GM12878 (cell line): ENCODE results near the gene PPOX. TPM values are rescaled to one million over a fixed set of nuclear protein-coding genes. Genes with fewer than 3 reads are reported as not detected.

Source experiments
- ATAC-seq: fragments of 200-7000 bp; cut with Tn5 transposase; 3 replicates; pipeline ENCODE4 v1.9.1; 2020; ENCODE audit warnings: mild to moderate bottlenecking, moderate library complexity
- Bru-seq: library from RNA; stranded (reverse); fragments of 400-500 nt; gene quantifications from one replicate; lab custom pipeline; 2021; lab: Mats Ljungman, UMichigan
- BruChase-seq, 2 experiments: library from RNA; stranded (reverse); fragments of 400-500 nt; gene quantifications; one replicate each; lab custom pipeline; 2021; lab: Mats Ljungman, UMichigan
- BruUV-seq: library from RNA; stranded (reverse); fragments of 400-500 nt; replicated peaks from 2 replicates; lab custom pipeline; 2021; lab: Mats Ljungman, UMichigan
- CTCF ChIA-PET: fragments of 300-600 bp; sonication (Branson Sonifier 250); formaldehyde crosslinking; extraction: SDS; loops from one replicate; lab custom pipeline; 2021; ENCODE audit warnings: inconsistent platforms; lab: Yijun Ruan, JAX
- POLR2A ChIA-PET: fragments of 350-600 bp; formaldehyde crosslinking; extraction: SDS; loops from one replicate; lab custom pipeline; 2021; ENCODE audit warnings: inconsistent platforms; lab: Charles Lee
- RAD21 ChIA-PET: fragments of 300-600 bp; sonication (Branson Sonifier 250); formaldehyde crosslinking; loops from one replicate; lab custom pipeline; 2023; ENCODE audit warnings: antibody characterized with exemption; ENCODE audit not compliant: unreplicated experiment; lab: Charles Lee
- SMC1A ChIA-PET: fragments of 300-600 bp; sonication (Branson Sonifier 250); formaldehyde crosslinking; loops from one replicate; lab custom pipeline; 2023; ENCODE audit not compliant: unreplicated experiment, uncharacterized antibody; lab: Charles Lee
- DNase-seq: peaks from one replicate; pipeline ENCODE4 v3.0.0-alpha.2; 2011; ENCODE audit warnings: low read depth, low spot score
- FAIRE-seq: peaks from 3 replicates; lab custom pipeline; 2011; peaks lifted over from hg19 to GRCh38; lab: Jason Lieb, UNC
- H2AFZ ChIP-seq: 2 replicates; pipeline ENCODE4 v1.6.0; 2011; ENCODE audit warnings: low read depth, low read length, control low read depth; ENCODE audit not compliant: control insufficient read depth
- H3K27ac ChIP-seq: 2 replicates; pipeline ENCODE4 v1.5.1; 2011; ENCODE audit warnings: control low read depth; ENCODE audit not compliant: control insufficient read depth, insufficient read depth
- H3K27me3 ChIP-seq, 2 experiments: replicated peaks in 1 of 2; 2 replicates each; pipeline versions ENCODE4 v1.6.0 to v1.6.1; 2011; ENCODE audit warnings: low read length in 1 of 2; ENCODE audit not compliant: control insufficient read depth in 2 of 2, insufficient read depth in 2 of 2
- H3K36me3 ChIP-seq, 2 experiments: 2 replicates each; pipeline ENCODE4 v1.5.1; 2011; ENCODE audit warnings: low read length in 1 of 2; ENCODE audit not compliant: control insufficient read depth in 2 of 2, insufficient read depth in 2 of 2
- H3K4me1 ChIP-seq: 2 replicates; pipeline ENCODE4 v1.6.1; 2011; ENCODE audit warnings: mild to moderate bottlenecking, low read length, moderate library complexity, mixed read lengths; ENCODE audit not compliant: control insufficient read depth, insufficient read depth
- H3K4me2 ChIP-seq: 2 replicates; pipeline ENCODE4 v1.6.0; 2011; ENCODE audit warnings: control low read depth; ENCODE audit not compliant: control insufficient read depth, insufficient read depth
- H3K4me3 ChIP-seq: fragments of 200-600 bp; sonication (generic); 2 replicates; pipeline ENCODE4 v1.5.1; 2016
- H3K79me2 ChIP-seq: 2 replicates; pipeline ENCODE4 v1.6.0; 2011; ENCODE audit warnings: low read length; ENCODE audit not compliant: control insufficient read depth, insufficient read depth
- H3K9ac ChIP-seq: 2 replicates; pipeline ENCODE4 v1.8.0; 2011; ENCODE audit warnings: low read length, control low read depth, mixed read lengths; ENCODE audit not compliant: control insufficient read depth, insufficient read depth
- H3K9me3 ChIP-seq: replicated peaks from 3 replicates; pipeline ENCODE4 v1.5.1; 2011; ENCODE audit warnings: mild to moderate bottlenecking, low read length; ENCODE audit not compliant: control insufficient read depth, insufficient read depth
- H4K20me1 ChIP-seq: 2 replicates; pipeline ENCODE4 v1.6.0; 2011; ENCODE audit not compliant: control insufficient read depth, insufficient read depth
- BHLHE40 ChIP-seq, 2 experiments: fragments of 450-650 bp in 1 of 2; IDR thresholded peaks; 2 replicates each; pipeline ENCODE4 v1.6.1; 2011 to 2017; ENCODE audit warnings: low read depth in 2 of 2, borderline replicate concordance in 1 of 2, improper control_type of control experiment in 1 of 2, low read length in 1 of 2, mild to moderate bottlenecking in 1 of 2
- EGR1 ChIP-seq, 2 experiments: IDR thresholded peaks; 1 replicate in 1 of 2; 2 replicates in 1 of 2; pipeline ENCODE4 v1.6.1; 2011 to 2012; ENCODE audit warnings: low read depth in 2 of 2, low read length in 2 of 2, borderline replicate concordance in 1 of 2, mild to moderate bottlenecking in 1 of 2, moderate library complexity in 1 of 2
- EZH2 ChIP-seq: IDR thresholded peaks from 2 replicates; pipeline ENCODE4 v1.6.1; 2012; ENCODE audit warnings: low read depth, mild to moderate bottlenecking, control low read depth, inconsistent platforms, low read length, borderline replicate concordance; ENCODE audit not compliant: control insufficient read depth
- FOS ChIP-seq: IDR thresholded peaks from 3 replicates; pipeline ENCODE4 v1.6.1; 2011; ENCODE audit warnings: borderline replicate concordance; ENCODE audit not compliant: insufficient read length; ENCODE audit errors: extremely low read depth
- KLF5 ChIP-seq: fragments of 450-650 bp; IDR thresholded peaks from 2 replicates; pipeline ENCODE4 v1.6.1; 2014; ENCODE audit warnings: mild to moderate bottlenecking; ENCODE audit not compliant: partially characterized antibody
- MEF2B ChIP-seq: fragments of 450-650 bp; IDR thresholded peaks from 2 replicates; pipeline ENCODE4 v1.6.1; 2018; ENCODE audit warnings: mild to moderate bottlenecking, moderate library complexity; ENCODE audit not compliant: partially characterized antibody, poor library complexity, severe bottlenecking
- POLR2AphosphoS5 ChIP-seq: IDR thresholded peaks from 2 replicates; pipeline ENCODE4 v1.6.1; 2011; ENCODE audit warnings: mild to moderate bottlenecking, low read length, inconsistent platforms
- SIX5 ChIP-seq: IDR thresholded peaks from 2 replicates; pipeline ENCODE4 v1.6.1; 2011; ENCODE audit warnings: mild to moderate bottlenecking, low read depth, low read length, moderate library complexity; ENCODE audit not compliant: severe bottlenecking
- SMAD5 ChIP-seq: IDR thresholded peaks from 2 replicates; pipeline ENCODE4 v1.6.1; 2016; ENCODE audit warnings: antibody characterized with exemption, low read depth
- ZNF384 ChIP-seq: IDR thresholded peaks from 2 replicates; pipeline ENCODE4 v1.6.1; 2012; ENCODE audit warnings: low read depth, mild to moderate bottlenecking, low read length, improper control_type of control experiment, borderline replicate concordance
- WGBS: methylation state at CpG from one replicate; pipeline ENCODE4 v1.1.6; 2016; ENCODE audit warnings: low lambda C conversion rate; ENCODE audit not compliant: insufficient replicate concordance, insufficient coverage; ENCODE audit errors: missing lambda C conversion rate; 5-methylcytosine and 5-hydroxymethylcytosine counted together
- in situ Hi-C: fragments of 300-500 bp; cut with MboI; formaldehyde crosslinking; loops from 9 replicates; pipeline ENCODE4 v1.14.3; 2018; ENCODE audit warnings: mixed read lengths
- intact Hi-C: fragments of 100-400 bp; cut with micrococcal nuclease; formaldehyde crosslinking; loops from one replicate; pipeline ENCODE4 v1.14.2; 2022; ENCODE audit not compliant: unreplicated experiment
- long read RNA-seq, 2 experiments: library from polyadenylated mRNA; unstranded; transcript quantifications; one replicate each; pipeline ENCODE4 v2.0.0, GENCODE V29; 2019 to 2020
- polyA minus RNA-seq, 3 experiments: library from RNA; depleted of rRNA, polyadenylated mRNA; stranded (reverse); fragments of >200 nt; gene quantifications; 2 replicates each; pipeline ENCODE4 v1.2.3, GENCODE V29; 2011
- polyA plus RNA-seq, 11 experiments: library from polyadenylated mRNA; depleted of rRNA in 4 of 11; unstranded in 6 of 11; stranded (reverse) in 5 of 11; fragments of >200 nt; fragmentation: Nextera tagmentation in 4 of 11; fragmentation: Illumina TruSeq in 1 of 11; extraction: Ambion mirVana in 4 of 11; extraction: Trizol in 1 of 11; gene quantifications; 1 replicate in 1 of 11; 2 replicates in 10 of 11; pipeline versions ENCODE4 v1.2.1 to v1.2.3, GENCODE V29; 2011 to 2016; ENCODE audit warnings: inconsistent platforms in 2 of 11, missing spikeins in 2 of 11, low read depth in 1 of 11
- total RNA-seq, 4 experiments: library from RNA; depleted of rRNA in 3 of 4; stranded (reverse); fragments of >200 nt in 3 of 4; fragmentation: Illumina TruSeq in 1 of 4; extraction: Trizol in 1 of 4; gene quantifications; 2 replicates each; pipeline versions ENCODE4 v1.2.1 to v1.2.3, GENCODE V29; 2013 to 2021
- TF ChIP-seq, protein P1 (sequence below): fragments of 450-650 bp; IDR thresholded peaks from 2 replicates; pipeline ENCODE4 v1.6.1; 2018; ENCODE audit warnings: borderline replicate concordance, mild to moderate bottlenecking; ENCODE audit not compliant: partially characterized antibody
- TF ChIP-seq, protein P2 (sequence below): IDR thresholded peaks from 2 replicates; pipeline ENCODE4 v1.6.1; 2012; ENCODE audit warnings: low read depth, low read length, improper control_type of control experiment

Gene PPOX
- 31.9 and 34.9 TPM in 2 replicates for total RNA-seq (2013; cell fraction: nucleolus; rRNA removed)
- 21.1 and 28.1 TPM in 2 replicates for total RNA-seq (2014; rRNA removed)
- 10.9 and 12.5 TPM in 2 replicates for total RNA-seq (2014; rRNA removed; fragmentation: Illumina TruSeq; extraction: Trizol)
- total RNA-seq (2021) = 19.7 and 20.0 TPM in 2 replicates
- 12.5 TPM for polyA plus RNA-seq (2011; ENCODE audit: low read depth)
- polyA plus RNA-seq (2011; rRNA removed) = 12.4 and 20.5 TPM in 2 replicates
- polyA plus RNA-seq (2011; cell fraction: cytosol; rRNA removed) = 17.9 and 25.4 TPM in 2 replicates
- polyA plus RNA-seq (2011; cell fraction: nucleus; rRNA removed) = 80.2 and 100 TPM in 2 replicates
- 22.1 and 24.6 TPM in 2 replicates for polyA plus RNA-seq (2012)
- polyA plus RNA-seq (2014; fragmentation: Illumina TruSeq; extraction: Trizol) = 9.8 and 11.3 TPM in 2 replicates
- 10 to 100 TPM in 1 of 2 experiments, 1 to 10 TPM in 1; 8.9 to 16.3 TPM for polyA plus RNA-seq (2014; fragmentation: Nextera tagmentation; extraction: Ambion mirVana)
- polyA plus RNA-seq (2014; rRNA removed) = 20.6 and 21.4 TPM in 2 replicates
- polyA plus RNA-seq (2016; fragmentation: Nextera tagmentation; extraction: Ambion mirVana) = 10 to 100 TPM; 25.2 to 31.5 TPM
- polyA minus RNA-seq (2011; rRNA and poly(A)+ RNA removed) = 10.1 and 17.2 TPM in 2 replicates
- 5.9 and 10.7 TPM in 2 replicates for polyA minus RNA-seq (2011; cell fraction: cytosol; rRNA and poly(A)+ RNA removed)
- 18.3 and 23.5 TPM in 2 replicates for polyA minus RNA-seq (2011; cell fraction: nucleus; rRNA and poly(A)+ RNA removed)
- Bru-seq, nascent RNA = percentile 60 among the genes with signal in this experiment
- percentile 62 among the genes with signal in this experiment for BruChase-seq, experiment 1, labeled RNA remaining after a 6-hour chase
- BruChase-seq, experiment 2, labeled RNA remaining after a 2-hour chase = percentile 61 among the genes with signal in this experiment
- long read RNA-seq, experiment 1, transcript PPOX-202 (13 exons, 1,740 nt) = major isoform, 7 of 13 reads
- long read RNA-seq, experiment 1, partial matches to known transcripts = 0 of 13 reads
- long read RNA-seq, experiment 1, other reads (novel, unspliced or antisense) = 6 of 13 reads
- long read RNA-seq, experiment 2, transcript PPOX-202 (13 exons, 1,740 nt) = major isoform, 5 of 13 reads
- long read RNA-seq, experiment 2, partial matches to known transcripts = 2 of 13 reads
- long read RNA-seq, experiment 2, other reads (novel, unspliced or antisense) = 5 of 13 reads

DNA sequence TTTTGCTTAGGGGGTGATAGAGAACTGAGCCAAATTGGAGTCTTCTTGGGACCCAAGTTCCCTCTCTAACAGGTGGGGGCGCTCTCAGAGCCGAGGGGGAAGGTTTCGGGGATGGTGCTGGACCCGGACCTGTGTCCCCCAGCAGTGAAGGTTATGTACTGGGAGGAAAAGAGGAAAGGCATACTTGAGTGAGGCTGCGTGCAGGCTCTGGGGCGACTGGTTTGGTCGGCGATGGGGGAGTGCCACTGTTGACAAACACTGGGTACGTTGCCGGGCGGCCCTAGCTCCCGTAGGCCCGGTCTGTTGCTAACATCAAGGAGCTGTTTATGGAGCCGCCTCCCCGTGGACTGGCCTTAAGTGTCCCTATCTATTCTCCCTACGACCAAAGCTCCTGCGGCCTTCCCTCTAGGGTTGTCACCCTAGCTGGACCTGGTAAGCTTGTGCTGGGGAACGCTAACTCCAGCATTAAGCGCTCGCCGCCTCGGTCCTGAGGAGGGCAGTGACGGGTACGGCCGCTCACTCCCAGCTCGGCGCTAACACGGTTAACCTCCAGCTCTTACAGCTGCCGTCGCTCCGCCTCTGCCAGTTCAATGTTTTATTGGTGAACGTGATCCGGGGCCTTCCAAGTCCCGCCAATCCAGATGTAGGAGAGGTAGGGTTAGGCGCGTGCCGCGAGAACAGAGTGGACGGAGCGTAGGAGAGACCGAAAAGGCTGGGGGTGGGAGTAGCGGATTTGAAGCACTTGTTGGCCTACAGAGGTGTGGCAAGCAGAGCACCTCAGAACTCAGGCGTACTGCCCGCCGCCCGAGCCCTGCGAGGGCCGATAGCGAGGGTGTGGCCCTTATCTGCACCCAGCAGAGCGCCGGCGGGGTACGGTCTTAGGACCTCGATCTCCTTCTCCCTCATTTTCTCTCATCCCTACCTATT is at the start of gene PPOX:
TSS of gene PPOX (plus strand) at position 685 of the 927 bp plus-strand sequence. CDS start 422 bp downstream, outside the sequence.
- DNase-seq (peak; percentile 92), FAIRE-seq (peak; percentile 99), ATAC-seq (peak; percentile 97)
- Histone ChIP-seq H3K27ac (peak within 1 kb of the TSS; percentile 54), H3K36me3 (peaks cover 6 to 10% of the 10 kb centered on the region in 2 experiments; a peak in 3 of 4 replicates), H3K4me2 (peak within 1 kb of the TSS; percentile 99), H3K9me3 (no peaks in the 10 kb centered on the region), H3K4me1 (peaks cover 8% of the 10 kb centered on the region), H2AFZ (peak within 1 kb of the TSS; percentile 78), H4K20me1 (no peaks in the 10 kb centered on the region), H3K4me3 (peak within 1 kb of the TSS; percentile 86), H3K9ac (peak within 1 kb of the TSS; percentile 68), H3K79me2 (no peaks in the 10 kb centered on the region), H3K27me3 (no peaks in the 10 kb centered on the region)
- ChIA-PET CTCF (interaction anchor here (0.6 to 5.0 kb wide), 33 partner anchors 9 to 223 kb away, joined by 3 to 60 read pairs (median 5); partner anchors contain the start of genes APOA2, B4GALT3, CFAP126 and DEDD), SMC1A (interaction anchor here (0.7 to 3.5 kb wide), 25 partner anchors 8 to 331 kb away, joined by 3 to 18 read pairs (median 5); partner anchors contain the start of genes APOA2, B4GALT3, CFAP126 and NDUFS2), RAD21 (interaction anchor here (0.9 to 4.8 kb wide), 19 partner anchors 10 to 573 kb away, joined by 3 to 34 read pairs (median 5); partner anchors contain the start of genes ARHGAP30, B4GALT3, DEDD and NDUFS2), POLR2A (interaction anchor here (0.5 to 2.9 kb wide), 21 partner anchors 8 to 232 kb away, joined by 3 to 17 read pairs (median 5); partner anchors contain the start of genes ARHGAP30, B4GALT3, DEDD and NDUFS2)
- intact Hi-C loops = no loop called here
- BruUV-seq = TSS peak; percentile 58
- in situ Hi-C loops = no loop called here
- 2% methylated on average over 54 of the region's 54 CpGs for WGBS
- TF ChIP-seq SMAD5 (peak; percentile 52; the same call in 1 of the 2 replicates), POLR2AphosphoS5 (peak; percentile 88), SIX5 (peak; percentile 33), EZH2 (no peak), ZNF384 (no peak), KLF5 (peak; percentile 73), BHLHE40 (IDR thresholded peaks at IDR 0.05; ENCODE audit: borderline replicate concordance in 1 of 2, low read depth in 2 of 2, low read length in 1 of 2) (peak; percentile 96 to 98), FOS (peak; percentile 22), EGR1 (IDR thresholded peaks at IDR 0.05; ENCODE audit: borderline replicate concordance in 1 of 2, low read depth in 2 of 2, low read length in 2 of 2) (peak in 1 of 2 experiments; percentile 21; a peak in 1 of 3 replicates), MEF2B (peak; percentile 22)
- TF ChIP-seq, protein P1, sequence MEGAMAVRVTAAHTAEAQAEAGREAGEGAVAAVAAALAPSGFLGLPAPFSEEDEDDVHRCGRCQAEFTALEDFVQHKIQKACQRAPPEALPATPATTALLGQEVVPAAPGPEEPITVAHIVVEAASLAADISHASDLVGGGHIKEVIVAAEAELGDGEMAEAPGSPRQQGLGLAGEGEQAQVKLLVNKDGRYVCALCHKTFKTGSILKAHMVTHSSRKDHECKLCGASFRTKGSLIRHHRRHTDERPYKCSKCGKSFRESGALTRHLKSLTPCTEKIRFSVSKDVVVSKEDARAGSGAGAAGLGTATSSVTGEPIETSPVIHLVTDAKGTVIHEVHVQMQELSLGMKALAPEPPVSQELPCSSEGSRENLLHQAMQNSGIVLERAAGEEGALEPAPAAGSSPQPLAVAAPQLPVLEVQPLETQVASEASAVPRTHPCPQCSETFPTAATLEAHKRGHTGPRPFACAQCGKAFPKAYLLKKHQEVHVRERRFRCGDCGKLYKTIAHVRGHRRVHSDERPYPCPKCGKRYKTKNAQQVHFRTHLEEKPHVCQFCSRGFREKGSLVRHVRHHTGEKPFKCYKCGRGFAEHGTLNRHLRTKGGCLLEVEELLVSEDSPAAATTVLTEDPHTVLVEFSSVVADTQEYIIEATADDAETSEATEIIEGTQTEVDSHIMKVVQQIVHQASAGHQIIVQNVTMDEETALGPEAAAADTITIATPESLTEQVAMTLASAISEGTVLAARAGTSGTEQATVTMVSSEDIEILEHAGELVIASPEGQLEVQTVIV = peak; percentile 39
- TF ChIP-seq, protein P2, sequence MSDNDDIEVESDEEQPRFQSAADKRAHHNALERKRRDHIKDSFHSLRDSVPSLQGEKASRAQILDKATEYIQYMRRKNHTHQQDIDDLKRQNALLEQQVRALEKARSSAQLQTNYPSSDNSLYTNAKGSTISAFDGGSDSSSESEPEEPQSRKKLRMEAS = no peak; the same call in 1 of the 2 replicates
